K562 (cell line): ENCODE data around the gene MSH3. TPM values are rescaled to one million over a fixed set of nuclear protein-coding genes. Genes with fewer than 3 reads are reported as not detected.

Experiments used
- ATAC-seq: fragments of 200-7000 bp; cut with Tn5 transposase; 3 replicates; pipeline ENCODE4 v1.9.1; 2020; ENCODE audit warnings: moderate library complexity
- BruUV-seq: library from RNA; stranded (reverse); fragments of 400-500 nt; replicated peaks from 2 replicates; lab custom pipeline; 2021; lab: Mats Ljungman, UMichigan
- CTCF ChIA-PET: fragments of 300-600 bp; formaldehyde crosslinking; extraction: SDS; loops from one replicate; lab custom pipeline; 2021; ENCODE audit warnings: low intra/inter-chr PET ratio; lab: Yijun Ruan, JAX
- POLR2A ChIA-PET: fragments of 300-600, 350-650 bp; sonication (Branson Sonifier 250); formaldehyde crosslinking; extraction: SDS; loops from one replicate; lab custom pipeline; 2021; ENCODE audit warnings: antibody characterized with exemption, inconsistent platforms; lab: Yijun Ruan, JAX
- DNase-seq, 4 experiments: peaks; one replicate each; pipeline versions ENCODE4 v3.0.0 to v3.0.0-alpha.2; 2011 to 2018; ENCODE audit warnings: low spot score in 3 of 4, mixed read lengths in 3 of 4; ENCODE audit errors: extremely low read depth in 1 of 4
- FAIRE-seq: peaks from 2 replicates; lab custom pipeline; 2011; peaks lifted over from hg19 to GRCh38; lab: Jason Lieb, UNC
- H2AFZ ChIP-seq: 2 replicates; pipeline ENCODE4 v1.6.0; 2011; ENCODE audit warnings: low read depth, low read length, control low read depth, inconsistent platforms
- H3K27ac ChIP-seq: fragments of 200-600 bp; 3 replicates; pipeline ENCODE4 v1.8.0; 2011; ENCODE audit warnings: low read depth, mild to moderate bottlenecking, control low read depth, inconsistent platforms, low read length, moderate library complexity, mixed read lengths; ENCODE audit errors: extremely low read depth
- H3K27me3 ChIP-seq, 2 experiments: fragments of 300-600 bp in 1 of 2; 2 replicates in 1 of 2; 3 replicates in 1 of 2; pipeline versions ENCODE4 v1.6.0 to v1.8.0; 2011; ENCODE audit warnings: inconsistent platforms in 2 of 2, low read length in 2 of 2, mild to moderate bottlenecking in 1 of 2, mixed read lengths in 1 of 2, moderate library complexity in 1 of 2; ENCODE audit not compliant: control insufficient read depth in 2 of 2, insufficient read depth in 2 of 2
- H3K36me3 ChIP-seq: fragments of 300-600 bp; 3 replicates; pipeline ENCODE4 v1.8.0; 2011; ENCODE audit warnings: mild to moderate bottlenecking, low read length, inconsistent platforms; ENCODE audit not compliant: control insufficient read depth, insufficient read depth
- H3K4me1 ChIP-seq, 2 experiments: fragments of 200-600 bp in 1 of 2; replicated peaks in 1 of 2; 2 replicates in 1 of 2; 3 replicates in 1 of 2; pipeline versions ENCODE4 v1.5.1 to v1.8.0; 2011; ENCODE audit warnings: inconsistent platforms in 2 of 2, low read length in 2 of 2, mild to moderate bottlenecking in 1 of 2, mixed read lengths in 1 of 2, moderate library complexity in 1 of 2; ENCODE audit not compliant: control insufficient read depth in 2 of 2, insufficient read depth in 2 of 2
- H3K4me2 ChIP-seq: 2 replicates; pipeline ENCODE4 v1.6.1; 2011; ENCODE audit warnings: low read length, control low read depth, inconsistent platforms, mixed read lengths; ENCODE audit not compliant: insufficient read depth
- H3K4me3 ChIP-seq: fragments of 200-600 bp; sonication (generic), shearing (Covaris generic); 2 replicates; pipeline ENCODE4 v1.5.1; 2016; ENCODE audit warnings: control low read depth, inconsistent platforms
- H3K79me2 ChIP-seq: fragments of 200-600 bp; 3 replicates; pipeline ENCODE4 v1.8.0; 2011; ENCODE audit warnings: low read length, inconsistent platforms; ENCODE audit not compliant: control insufficient read depth, insufficient read depth
- H3K9ac ChIP-seq, 2 experiments: 2 replicates each; pipeline versions ENCODE4 v1.6.0 to v1.6.1; 2011; ENCODE audit warnings: low read depth in 2 of 2, low read length in 2 of 2, control low read depth in 1 of 2, inconsistent platforms in 1 of 2, mild to moderate bottlenecking in 1 of 2, mixed read lengths in 1 of 2; ENCODE audit not compliant: insufficient read depth in 1 of 2
- H3K9me1 ChIP-seq: one replicate; pipeline ENCODE4 v1.6.0; 2011; ENCODE audit warnings: inconsistent platforms, mild to moderate bottlenecking, low read length, moderate library complexity; ENCODE audit not compliant: control insufficient read depth, insufficient read depth
- H3K9me3 ChIP-seq: replicated peaks from 2 replicates; pipeline ENCODE4 v1.5.1; 2011; ENCODE audit warnings: low read depth, low read length, inconsistent platforms; ENCODE audit not compliant: control insufficient read depth, insufficient read depth
- H4K20me1 ChIP-seq: replicated peaks from 2 replicates; pipeline ENCODE4 v1.6.1; 2011; ENCODE audit warnings: low read length, inconsistent platforms, mixed read lengths; ENCODE audit not compliant: control insufficient read depth, insufficient read depth
- C11orf30 ChIP-seq: fragments of 450-650 bp; IDR thresholded peaks from 2 replicates; pipeline ENCODE4 v1.6.1; 2016; ENCODE audit warnings: low read depth, mild to moderate bottlenecking
- CHD2 ChIP-seq: IDR thresholded peaks from 2 replicates; pipeline ENCODE4 v1.6.1; 2011; ENCODE audit warnings: low read depth, low read length
- ERF ChIP-seq: fragments of 450-650 bp; formaldehyde crosslinking; IDR thresholded peaks from 2 replicates; pipeline ENCODE4 v1.4.0; 2020; ENCODE audit warnings: mild to moderate bottlenecking, mixed read lengths
- ETV5 ChIP-seq: sonication (generic); formaldehyde crosslinking; IDR thresholded peaks from 2 replicates; pipeline ENCODE4 v1.4.0; 2020; ENCODE audit warnings: low read depth, mild to moderate bottlenecking, missing genetic modification reagents
- HDAC2 ChIP-seq: fragments of 450-650 bp; IDR thresholded peaks from 2 replicates; pipeline ENCODE4 v1.6.1; 2016; ENCODE audit warnings: mild to moderate bottlenecking
- ILF3 ChIP-seq: fragments of 450-650 bp; IDR thresholded peaks from 2 replicates; pipeline ENCODE4 v1.6.1; 2018; ENCODE audit warnings: antibody characterized with exemption, mild to moderate bottlenecking, moderate library complexity, borderline replicate concordance
- MAFF ChIP-seq: IDR thresholded peaks from 2 replicates; pipeline ENCODE4 v1.6.1; 2012; ENCODE audit warnings: low read length, improper control_type of control experiment
- MED1 ChIP-seq: sonication (generic); formaldehyde crosslinking; IDR thresholded peaks from 2 replicates; pipeline ENCODE4 v1.8.1; 2023; ENCODE audit warnings: missing genetic modification reagents, borderline replicate concordance
- MYNN ChIP-seq, 2 experiments: sonication (generic); formaldehyde crosslinking in 1 of 2; IDR thresholded peaks; 2 replicates each; pipeline versions ENCODE4 v1.5.0 to v1.6.1; 2016 to 2020; ENCODE audit warnings: antibody characterized with exemption in 1 of 2, missing genetic modification reagents in 1 of 2
- PHF21A ChIP-seq: fragments of 450-650 bp; IDR thresholded peaks from 2 replicates; pipeline ENCODE4 v1.6.1; 2017; ENCODE audit warnings: low read depth, borderline replicate concordance
- PRDM10 ChIP-seq: fragments of 450-650 bp; IDR thresholded peaks from 2 replicates; pipeline ENCODE4 v1.6.1; 2018; ENCODE audit not compliant: partially characterized antibody
- RAD21 ChIP-seq, 2 experiments: fragments of 250-450 bp in 1 of 2; fragments of 450-650 bp in 1 of 2; sonication (Bioruptor Pico) in 1 of 2; formaldehyde crosslinking in 1 of 2; IDR thresholded peaks in 1 of 2; conservative IDR thresholded peaks in 1 of 2; 2 replicates each; pipeline versions ENCODE4 v1.4.0 to v1.8.0; 2020 to 2022; ENCODE audit warnings: mild to moderate bottlenecking in 2 of 2, moderate library complexity in 1 of 2
- RFX5 ChIP-seq: IDR thresholded peaks from 2 replicates; pipeline ENCODE4 v1.6.1; 2011; ENCODE audit warnings: low read depth, mild to moderate bottlenecking, improper control_type of control experiment, low read length
- SIN3B ChIP-seq: fragments of 450-650 bp; IDR thresholded peaks from 2 replicates; pipeline ENCODE4 v1.6.1; 2017; ENCODE audit warnings: low read depth, mild to moderate bottlenecking, moderate library complexity
- SP1 ChIP-seq: sonication (generic); formaldehyde crosslinking; IDR thresholded peaks from 2 replicates; pipeline ENCODE4 v1.8.1; 2022; ENCODE audit warnings: mild to moderate bottlenecking, missing genetic modification reagents
- TFE3 ChIP-seq: fragments of 450-650 bp; formaldehyde crosslinking; IDR thresholded peaks from 2 replicates; pipeline ENCODE4 v1.4.0; 2020; ENCODE audit warnings: mild to moderate bottlenecking, mixed read lengths
- ZNF277 ChIP-seq: fragments of 250-450 bp; sonication (Bioruptor Pico); IDR thresholded peaks from 2 replicates; pipeline ENCODE4 v1.8.0; 2022; ENCODE audit warnings: inconsistent platforms, mild to moderate bottlenecking, moderate library complexity, borderline replicate concordance
- WGBS: fragments of 100-300 bp; shearing (Covaris generic); methylation state at CpG from one replicate; pipeline ENCODE4 v1.1.6; 2016; ENCODE audit warnings: low coverage, mixed read lengths; ENCODE audit not compliant: insufficient coverage; ENCODE audit errors: missing lambda C conversion rate; 5-methylcytosine and 5-hydroxymethylcytosine counted together
- in situ Hi-C: fragments of 300-500 bp; cut with MboI; formaldehyde crosslinking; loops from 4 replicates; pipeline ENCODE4 v1.15.0; 2018; ENCODE audit warnings: inconsistent platforms, mixed read lengths
- intact Hi-C: fragments of 100-400 bp; cut with micrococcal nuclease; formaldehyde crosslinking; loops from 2 replicates; pipeline ENCODE4 v1.14.2; 2022
- polyA plus RNA-seq, 8 experiments: library from polyadenylated mRNA; depleted of rRNA in 4 of 8; stranded (reverse) in 5 of 8; unstranded in 3 of 8; fragments of >200 nt; fragmentation: Nextera tagmentation in 2 of 8; fragmentation: Illumina TruSeq in 1 of 8; extraction: Ambion mirVana in 2 of 8; extraction: Trizol in 1 of 8; gene quantifications; 2 replicates each; pipeline versions ENCODE4 v1.2.1 to v1.2.3, GENCODE V29; 2011 to 2014; ENCODE audit warnings: inconsistent platforms in 1 of 8, missing spikeins in 1 of 8
- total RNA-seq, 7 experiments: library from RNA; depleted of rRNA in 6 of 7; stranded (reverse); fragments of >200 nt in 6 of 7; fragmentation: Illumina TruSeq in 2 of 7; extraction: Trizol in 2 of 7; gene quantifications; 2 replicates each; pipeline versions ENCODE4 v1.2.1 to v1.2.3, GENCODE V29; 2011 to 2021; ENCODE audit warnings: low replicate concordance in 1 of 7

The MSH3 gene
- total and polyA plus RNA-seq, 9 of the 15 experiments (the other 6 are each of a cell fraction or from before 2014, with no cell fraction given), result 3.9 to 17.2 (median 13.2) TPM

- 64% methylated on average over 1 of the region's 1 CpG for whole genome bisulfite sequencing
- Histone ChIP-seq H3K4me3 (no peak overlapping the region), H3K9me3 (no peaks in the 10 kb centered on the region), H3K9ac (no peak overlapping the region)
- BruUV-seq, result no TSS peak
- TF ChIP-seq PHF21A (no peak), RAD21 (CRISPR knock-in tag; conservative IDR thresholded peaks at IDR 0.05 in 1 of 2, IDR thresholded peaks at IDR 0.05 in 1 of 2) (no peak), TFE3 (CRISPR knock-in tag) (no peak), ERF (CRISPR knock-in tag) (no peak), SP1 (CRISPR knock-in tag) (no peak), HDAC2 (no peak), PRDM10 (no peak), ZNF277 (CRISPR knock-in tag) (no peak), MAFF (no peak), MYNN (IDR thresholded peaks at IDR 0.05) (no peak), MYNN (CRISPR knock-in tag; IDR thresholded peaks at IDR 0.05) (no peak), MED1 (CRISPR knock-in tag) (no peak), ILF3 (no peak), SIN3B (no peak), C11orf30 (no peak), RFX5 (no peak), CHD2 (no peak), ETV5 (CRISPR knock-in tag) (no peak)
- TF ChIP-seq, all 486 proteins: peak for 0
- no peaks in the 10 kb centered on the region for H3K27me3 ChIP-seq
- ChIA-PET CTCF (no interaction called here), POLR2A (no interaction called here)
- H4K20me1 ChIP-seq, result no peaks in the 10 kb centered on the region
- ATAC-seq (no peak), DNase-seq (no peak), FAIRE-seq (no peak)
- H3K4me1 ChIP-seq, result peaks cover 0 to 7% of the 10 kb centered on the region in 2 experiments; a peak in 2 of 5 replicates
- no peak overlapping the region for H3K27ac ChIP-seq
- peaks cover 14% of the 10 kb centered on the region for H3K36me3 ChIP-seq
- H3K4me2 ChIP-seq, result no peak overlapping the region
- H2AFZ ChIP-seq, result no peak overlapping the region
- in situ Hi-C loops, result no loop called here
- no peaks in the 10 kb centered on the region for H3K9me1 ChIP-seq
- no peaks in the 10 kb centered on the region for H3K79me2 ChIP-seq
- intact Hi-C loops, result no loop called here
Measured at GRCh38 chr5:80704221-80704620, 49.8 kb downstream of the MSH3 start.
